ENCODE data around the gene TUBB4B.

GRCh38 chr9:137273095-137273490, 32.0 kb downstream of the TUBB4B start:
- TF ChIP-seq CTCF (IDR thresholded peaks at IDR 0.05) (no peak), POLR2A (IDR thresholded peaks at IDR 0.05) (no peak)
